A549 (cell line): ENCODE measurements around the gene GPR61. TPM values are rescaled to one million over a fixed set of nuclear protein-coding genes. Genes with fewer than 3 reads are reported as not detected.

Experiments used
- ATAC-seq, 2 experiments: fragments of 200-7000 bp in 1 of 2; fragments of >200 bp in 1 of 2; cut with Nextera tagmentation in 1 of 2; cut with Tn5 transposase in 1 of 2; 3 replicates each; pipeline versions ENCODE4 v1.8.0 to v1.9.1; 2018 to 2020; ENCODE audit warnings: mild to moderate bottlenecking in 1 of 2, moderate library complexity in 1 of 2
- CTCF ChIA-PET: fragments of 300-600 bp; sonication (Branson Sonifier 250); formaldehyde crosslinking; extraction: SDS; loops from one replicate; lab custom pipeline; 2021; ENCODE audit warnings: antibody characterized with exemption, inconsistent platforms; lab: Yijun Ruan, JAX
- POLR2A ChIA-PET: fragments of 350-600 bp; formaldehyde crosslinking; extraction: SDS; loops from one replicate; lab custom pipeline; 2021; ENCODE audit warnings: antibody characterized with exemption, inconsistent platforms; lab: Yijun Ruan, JAX
- DNase-seq, 2 experiments: peaks; one replicate each; pipeline versions ENCODE4 v3.0.0 to v3.0.0-alpha.2; 2011 to 2016; ENCODE audit warnings: low read depth in 1 of 2, low spot score in 1 of 2
- FAIRE-seq: peaks from 2 replicates; lab custom pipeline; 2011; peaks lifted over from hg19 to GRCh38; lab: Jason Lieb, UNC
- H3K27ac ChIP-seq, 2 experiments: fragments of >200 bp; sonication (Bioruptor Twin); formaldehyde crosslinking; 3 replicates each; pipeline ENCODE4 v1.5.1; 2016 to 2017
- H3K4me1 ChIP-seq: fragments of >200 bp; sonication (Bioruptor Twin); formaldehyde crosslinking; 3 replicates; pipeline ENCODE4 v1.6.1; 2016
- H3K4me2 ChIP-seq: fragments of >200 bp; sonication (Bioruptor Twin); formaldehyde crosslinking; 3 replicates; pipeline ENCODE4 v1.6.1; 2016
- H3K4me3 ChIP-seq: fragments of >200 bp; sonication (Bioruptor Twin); formaldehyde crosslinking; 3 replicates; pipeline ENCODE4 v1.5.1; 2016
- H3K9me3 ChIP-seq: fragments of >200 bp; sonication (Bioruptor Twin); formaldehyde crosslinking; 3 replicates; pipeline ENCODE4 v1.6.1; 2016
- CBX2 ChIP-seq: fragments of 200-600 bp; sonication (generic); IDR thresholded peaks from 2 replicates; pipeline ENCODE4 v1.6.1; 2016; ENCODE audit warnings: low read depth, mild to moderate bottlenecking, borderline replicate concordance
- CBX8 ChIP-seq: fragments of 200-600 bp; sonication (generic); IDR thresholded peaks from 2 replicates; pipeline ENCODE4 v1.6.1; 2016
- CTCF ChIP-seq: fragments of >200 bp; sonication (Bioruptor Twin); formaldehyde crosslinking; IDR thresholded peaks from 3 replicates; pipeline ENCODE4 v1.5.1; 2016
- E2F6 ChIP-seq: IDR thresholded peaks from 2 replicates; pipeline ENCODE4 v1.6.1; 2012; ENCODE audit warnings: low read depth, borderline replicate concordance
- EHF ChIP-seq: fragments of 250-450 bp; sonication (Bioruptor Pico); IDR thresholded peaks from 2 replicates; pipeline ENCODE4 v1.5.0; 2020; ENCODE audit warnings: mild to moderate bottlenecking
- ELK1 ChIP-seq: fragments of 150-350 bp; IDR thresholded peaks from 2 replicates; pipeline ENCODE4 v1.6.1; 2014; ENCODE audit warnings: low read depth, mild to moderate bottlenecking, low read length
- ESRRA ChIP-seq: fragments of 150-350 bp; IDR thresholded peaks from 2 replicates; pipeline ENCODE4 v1.6.1; 2014; ENCODE audit warnings: mild to moderate bottlenecking, low read length, borderline replicate concordance
- FOXS1 ChIP-seq: fragments of 250-450 bp; sonication (Bioruptor Pico); IDR thresholded peaks from 2 replicates; pipeline ENCODE4 v1.5.0; 2020; ENCODE audit warnings: mild to moderate bottlenecking, moderate library complexity
- HDAC2 ChIP-seq: fragments of 200-600 bp; sonication (generic); IDR thresholded peaks from 2 replicates; pipeline ENCODE4 v1.6.1; 2016
- HES2 ChIP-seq: fragments of >200 bp; sonication (Bioruptor Twin); formaldehyde crosslinking; IDR thresholded peaks from 2 replicates; pipeline ENCODE4 v1.6.1; 2016
- HEYL ChIP-seq: fragments of 250-450 bp; sonication (Bioruptor Pico); IDR thresholded peaks from 2 replicates; pipeline ENCODE4 v1.8.0; 2021; ENCODE audit warnings: mild to moderate bottlenecking, moderate library complexity
- JUNB ChIP-seq: fragments of >200 bp; sonication (Bioruptor Twin); formaldehyde crosslinking; IDR thresholded peaks from 2 replicates; pipeline ENCODE4 v1.6.1; 2016
- MAFK ChIP-seq: fragments of 450-650 bp; IDR thresholded peaks from 2 replicates; pipeline ENCODE4 v1.6.1; 2014; ENCODE audit not compliant: partially characterized antibody
- MAX ChIP-seq: IDR thresholded peaks from 2 replicates; pipeline ENCODE4 v1.6.1; 2012
- MAZ ChIP-seq: fragments of 150-350 bp; IDR thresholded peaks from 2 replicates; pipeline ENCODE4 v1.6.1; 2014; ENCODE audit warnings: antibody characterized with exemption, low read depth, low read length, borderline replicate concordance
- PBX3 ChIP-seq: IDR thresholded peaks from 2 replicates; pipeline ENCODE4 v1.6.1; 2012
- RAD21 ChIP-seq, 2 experiments: fragments of >200 bp in 1 of 2; sonication (Bioruptor Twin) in 1 of 2; formaldehyde crosslinking in 1 of 2; IDR thresholded peaks in 1 of 2; conservative IDR thresholded peaks in 1 of 2; 2 replicates in 1 of 2; 3 replicates in 1 of 2; pipeline ENCODE4 v1.6.1; 2012 to 2018; ENCODE audit warnings: inconsistent platforms in 1 of 2
- REST ChIP-seq: fragments of 200-600 bp; sonication (generic); IDR thresholded peaks from 2 replicates; pipeline ENCODE4 v1.6.1; 2016; ENCODE audit warnings: antibody characterized with exemption, mild to moderate bottlenecking, moderate library complexity
- SMC3 ChIP-seq: fragments of >200 bp; sonication (Bioruptor Twin); formaldehyde crosslinking; IDR thresholded peaks from 3 replicates; pipeline ENCODE4 v1.6.1; 2018; ENCODE audit warnings: inconsistent platforms
- TFCP2L1 ChIP-seq: fragments of 250-450 bp; sonication (Bioruptor Pico); IDR thresholded peaks from 2 replicates; pipeline ENCODE4 v1.5.0; 2021; ENCODE audit warnings: mild to moderate bottlenecking
- ZFP36 ChIP-seq: fragments of 450-650 bp; IDR thresholded peaks from 2 replicates; pipeline ENCODE4 v1.6.1; 2014; ENCODE audit warnings: borderline replicate concordance; ENCODE audit not compliant: partially characterized antibody
- ZSCAN20 ChIP-seq: fragments of 250-450 bp; sonication (Bioruptor Pico); IDR thresholded peaks from 2 replicates; pipeline ENCODE4 v1.8.0; 2022; ENCODE audit warnings: mild to moderate bottlenecking, moderate library complexity
- WGBS: methylation state at CpG from one replicate; pipeline ENCODE4 v1.1.6; 2017; ENCODE audit errors: missing lambda C conversion rate; 5-methylcytosine and 5-hydroxymethylcytosine counted together
- polyA plus RNA-seq, 4 experiments: library from polyadenylated mRNA; depleted of rRNA in 3 of 4; stranded (reverse); fragments of >200 nt; fragmentation: RNase III in 1 of 4; extraction: RNeasy Plus Mini Kit Qiagen cat#74134 plus additional on column Dnase treatment in 1 of 4; gene quantifications; 2 replicates in 3 of 4; 3 replicates in 1 of 4; pipeline ENCODE4 v1.2.3, GENCODE V29; 2011 to 2017

The GPR61 gene
- polyA plus RNA-seq, 2 of the 4 experiments (the other 2 are of a cell fraction), result 0.14 TPM; not detected in 1

- DNase-seq, result no peak
- POLR2A ChIA-PET, result no interaction called here
- no peak overlapping the region for H3K4me3 ChIP-seq
- no peak for TF ChIP-seq HES2
- TF ChIP-seq ESRRA, result no peak
- TF ChIP-seq MAFK, result no peak
- no peak for TF ChIP-seq CBX8
- no peak for TF ChIP-seq HDAC2
- no peak for TF ChIP-seq JUNB
- no peak for TF ChIP-seq ZSCAN20 (CRISPR knock-in tag)
- no peak for TF ChIP-seq SMC3
- no peak for ATAC-seq
- CTCF ChIA-PET, result interaction anchor here (1.2 to 23.6 kb wide), 8 partner anchors 10 to 276 kb away, joined by 3 to 749 read pairs (median 21); partner anchors contain the start of genes AMIGO1, ATXN7L2 and GPR61
- no peak overlapping the region for H3K4me2 ChIP-seq
- H3K27ac ChIP-seq, result no peak overlapping the region
- WGBS, result 93% methylated on average over 7 of the region's 7 CpGs
- FAIRE-seq, result no peak
- peaks cover 6% of the 10 kb centered on the region; the same call in 1 of the 3 replicates for H3K4me1 ChIP-seq
- no peaks in the 10 kb centered on the region for H3K9me3 ChIP-seq
Measured at GRCh38 chr1:109499081-109499480, 40.6 kb upstream of the GPR61 start.

- Histone ChIP-seq H3K9me3 (no peaks in the 10 kb centered on the region), H3K4me3 (no peak overlapping the region), H3K4me2 (no peak overlapping the region), H3K27ac (no peak overlapping the region), H3K4me1 (peaks cover 3% of the 10 kb centered on the region; the same call in 1 of the 3 replicates)
- TF ChIP-seq RAD21 (conservative IDR thresholded peaks at IDR 0.05 in 1 of 2, IDR thresholded peaks at IDR 0.05 in 1 of 2) (peak in 1 of 2 experiments; percentile 30; a peak in 2 of 5 replicates), CTCF (peak; percentile 27; the same call in 2 of the 3 replicates), ELK1 (no peak)
- ChIA-PET CTCF (interaction anchor here (1.0 to 23.6 kb wide), 11 partner anchors 9 to 276 kb away, joined by 3 to 749 read pairs (median 4); partner anchors contain the start of genes AMIGO1, ATXN7L2 and GPR61), POLR2A (no interaction called here)
- DNase-seq, result peak in 1 of 2 experiments; percentile 56
- 65% methylated on average over 4 of the region's 4 CpGs for WGBS
- peak; percentile 80 for ATAC-seq
- FAIRE-seq, result no peak
Measured at GRCh38 chr1:109499661-109500536, 39.8 kb upstream of the GPR61 start.

GRCh38 chr1:109500941-109501381, 38.7 kb upstream of the GPR61 start:
- FAIRE-seq, result no peak
- no peak for DNase-seq
- Histone ChIP-seq H3K4me3 (no peak overlapping the region), H3K27ac (no peak overlapping the region)
- no peak for TF ChIP-seq ZFP36
- no peak for TF ChIP-seq E2F6
- TF ChIP-seq EHF (CRISPR knock-in tag), result no peak
- no peak for TF ChIP-seq RAD21 (conservative IDR thresholded peaks at IDR 0.05 in 1 of 2, IDR thresholded peaks at IDR 0.05 in 1 of 2)
- no peak for TF ChIP-seq FOXS1
- no peak for TF ChIP-seq MAZ
- TF ChIP-seq HEYL, result no peak
- no peak for TF ChIP-seq CBX2
- TF ChIP-seq MAX, result no peak
- no peak for TF ChIP-seq TFCP2L1
- TF ChIP-seq REST, result no peak
- TF ChIP-seq HDAC2, result no peak
- no peak for TF ChIP-seq PBX3
- TF ChIP-seq SMC3, result no peak
- no peak for TF ChIP-seq ESRRA
- TF ChIP-seq, all 56 proteins: peak for 0
- CTCF ChIA-PET, result interaction anchor here (1.0 to 23.6 kb wide), 5 partner anchors 12 to 275 kb away, joined by 3 to 749 read pairs (median 4); partner anchors contain the start of gene GPR61
- POLR2A ChIA-PET, result no interaction called here
- ATAC-seq, result no peak
- no peaks in the 10 kb centered on the region for H3K9me3 ChIP-seq
- WGBS, result 57% methylated on average over 5 of the region's 5 CpGs
- no peak overlapping the region for H3K4me2 ChIP-seq
- no peaks in the 10 kb centered on the region for H3K4me1 ChIP-seq
